ENCODE results near the gene RBM39. TPM values are rescaled to one million over a fixed set of nuclear protein-coding genes. Genes with fewer than 3 reads are reported as not detected.
A peak's percentile ranks its signal among the peaks of the same experiment; 100 is the strongest.
"Not testable (repeated sequence)": the region's sequence is repeated elsewhere in the genome, so short reads cannot be mapped to it uniquely, and the experiment has no call there.

Gene RBM39
- polyA plus RNA-seq, 3 donors = 89.5 to 209 (median 98.0) TPM

DNA sequence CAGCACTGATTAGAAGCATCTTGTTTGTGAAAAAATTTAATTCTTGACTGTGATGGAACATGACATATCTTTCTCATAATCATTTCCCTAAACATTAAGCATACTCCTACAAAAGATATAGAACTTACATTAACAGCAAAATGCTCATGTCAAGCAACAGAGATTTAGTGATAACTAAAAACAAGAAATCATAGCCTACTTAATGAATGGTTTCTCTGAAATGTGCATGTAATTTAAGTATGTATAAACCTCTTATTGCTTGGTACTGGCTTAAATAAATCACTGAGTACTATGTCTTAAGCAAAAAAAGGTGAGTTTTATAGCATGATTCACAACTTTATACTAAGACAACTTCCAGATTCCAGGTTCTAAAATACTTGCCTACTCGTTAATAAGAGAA, 33.6 kb downstream of the RBM39 start:
- Histone ChIP-seq H3K9ac (ENCODE audit: insufficient read depth, low read length, poor library complexity, severe bottlenecking) (no peak overlapping the region), H2AFZ (ENCODE audit: insufficient read depth, low read depth, low read length, poor library complexity, severe bottlenecking) (no peak overlapping the region), H3K36me3 (replicated peaks in 1 of 2; ENCODE audit: control insufficient read depth in 1 of 2, insufficient read depth in 2 of 2, low read length in 2 of 2) (peaks cover 98 to 100% of the 10 kb centered on the region in 2 donors), H3K4me3 (replicated peaks in 1 of 3; ENCODE audit: low read depth in 2 of 3, low read length in 3 of 3) (no peak overlapping the region), H3K4me1 (ENCODE audit: control insufficient read depth in 1 of 2, insufficient read depth in 2 of 2, low read length in 2 of 2) (no peaks in the 10 kb centered on the region), H3K4me2 (replicated peaks; ENCODE audit: extremely low read depth, low read length, poor library complexity, severe bottlenecking) (no peak overlapping the region), H4K20me1 (ENCODE audit: insufficient read depth, low read length) (peaks cover 100% of the 10 kb centered on the region), H3K9me3 (replicated peaks in 1 of 2; ENCODE audit: control insufficient read depth in 1 of 2, insufficient read depth in 1 of 2, low read length in 2 of 2) (no peaks in the 10 kb centered on the region), H3K79me2 (ENCODE audit: insufficient read depth, low read length) (peaks cover 85% of the 10 kb centered on the region), H3K27ac (ENCODE audit: low read depth in 1 of 2, low read length in 2 of 2) (no peak overlapping the region), H3K27me3 (ENCODE audit: control insufficient read depth in 2 of 2, insufficient read depth in 2 of 2, low read length in 2 of 2) (no peaks in the 10 kb centered on the region)
- H3K27ac Mint-ChIP-seq = no peak overlapping the region
- peaks cover 79 to 91% of the 10 kb centered on the region in 2 donors for H3K36me3 Mint-ChIP-seq
- H3K4me1 Mint-ChIP-seq = no peaks in the 10 kb centered on the region
- H3K27me3 Mint-ChIP-seq (ENCODE audit: low read depth in 3 of 3) = peaks cover 0 to 2% (median 0%) of the 10 kb centered on the region in 3 donors
- intact Hi-C loops (cut with micrococcal nuclease) = no loop called here
- TF ChIP-seq CTCF (IDR thresholded peaks at IDR 0.05) = no peak
- no peaks in the 10 kb centered on the region for H3K9me3 Mint-ChIP-seq
- H3K4me3 Mint-ChIP-seq = no peak overlapping the region
- no CpG with 5 or more reads among the region's 1 CpG for WGBS (ENCODE audit: insufficient coverage)
- DNase-seq = no peak

DNA sequence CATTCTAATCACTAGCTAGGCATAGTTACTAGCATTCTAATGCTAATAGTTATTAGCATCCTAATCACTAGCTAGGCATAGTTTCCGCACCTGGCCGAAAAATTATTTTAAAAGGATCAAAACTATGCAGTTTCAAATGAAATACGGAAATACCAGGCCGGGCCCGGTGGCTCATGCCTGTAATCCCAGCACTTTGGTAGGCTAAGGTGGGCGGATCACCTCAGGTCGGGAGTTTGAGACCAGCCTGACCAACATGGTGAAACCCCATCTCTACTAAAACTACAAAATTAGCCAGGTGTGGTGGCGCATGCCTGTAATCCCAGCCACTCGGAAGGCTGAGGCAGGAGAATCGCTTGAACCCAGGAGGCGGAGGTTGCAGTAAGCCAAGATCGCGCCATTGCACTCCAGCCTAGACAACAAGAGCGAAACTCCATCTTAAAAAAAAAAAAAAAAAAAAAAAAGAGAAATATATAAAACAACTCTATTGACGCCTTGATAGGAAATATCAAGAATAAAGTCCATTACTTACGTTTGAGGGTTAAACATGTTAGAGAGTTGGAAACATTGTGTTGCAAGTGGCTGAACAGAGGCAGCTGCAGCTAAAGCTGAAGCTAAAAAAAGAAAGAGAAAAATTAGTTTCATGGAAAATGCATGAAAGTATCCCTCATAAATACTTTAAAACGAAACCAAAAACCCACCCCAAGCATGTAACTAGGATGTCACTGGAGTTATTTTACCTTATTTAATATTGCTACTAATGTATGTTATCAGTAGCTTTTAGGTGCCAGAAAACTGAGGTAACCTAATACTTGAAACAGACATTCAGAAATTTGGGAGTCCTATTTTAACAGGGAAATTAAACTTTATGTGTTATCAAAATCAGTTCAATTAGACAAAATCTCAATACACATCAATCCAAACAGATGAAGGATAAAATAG, 35.2 kb downstream of the RBM39 start:
- H3K9me3 ChIP-seq (replicated peaks in 1 of 2; ENCODE audit: control insufficient read depth in 1 of 2, insufficient read depth in 1 of 2, low read length in 2 of 2); H3K27ac ChIP-seq (ENCODE audit: low read depth in 1 of 2, low read length in 2 of 2); H3K27me3 Mint-ChIP-seq (ENCODE audit: low read depth in 3 of 3); DNase-seq; H3K4me1 Mint-ChIP-seq; H3K4me3 ChIP-seq (replicated peaks in 1 of 3; ENCODE audit: low read depth in 2 of 3, low read length in 3 of 3); H3K4me2 ChIP-seq (replicated peaks; ENCODE audit: extremely low read depth, low read length, poor library complexity, severe bottlenecking); H3K27me3 ChIP-seq (ENCODE audit: control insufficient read depth in 2 of 2, insufficient read depth in 2 of 2, low read length in 2 of 2); H3K4me1 ChIP-seq (ENCODE audit: control insufficient read depth in 1 of 2, insufficient read depth in 2 of 2, low read length in 2 of 2); H3K4me3 Mint-ChIP-seq; intact Hi-C loops (cut with micrococcal nuclease); H2AFZ ChIP-seq (ENCODE audit: insufficient read depth, low read depth, low read length, poor library complexity, severe bottlenecking); H3K9me3 Mint-ChIP-seq; H3K9ac ChIP-seq (ENCODE audit: insufficient read depth, low read length, poor library complexity, severe bottlenecking); H3K27ac Mint-ChIP-seq: not testable (repeated sequence)
- peaks cover 82 to 90% of the 10 kb centered on the region in 2 donors for H3K36me3 Mint-ChIP-seq
- WGBS (ENCODE audit: insufficient coverage) = 93% methylated on average over 5 of the region's 17 CpGs
- peaks cover 95 to 100% of the 10 kb centered on the region in 2 donors for H3K36me3 ChIP-seq (replicated peaks in 1 of 2; ENCODE audit: control insufficient read depth in 1 of 2, insufficient read depth in 2 of 2, low read length in 2 of 2)
- H3K79me2 ChIP-seq (ENCODE audit: insufficient read depth, low read length) = peaks cover 69% of the 10 kb centered on the region
- peaks cover 100% of the 10 kb centered on the region for H4K20me1 ChIP-seq (ENCODE audit: insufficient read depth, low read length)

- DNase-seq; H3K4me1 ChIP-seq (ENCODE audit: control insufficient read depth in 1 of 2, insufficient read depth in 2 of 2, low read length in 2 of 2); intact Hi-C loops (cut with micrococcal nuclease); H2AFZ ChIP-seq (ENCODE audit: insufficient read depth, low read depth, low read length, poor library complexity, severe bottlenecking); H3K27me3 ChIP-seq (ENCODE audit: control insufficient read depth in 2 of 2, insufficient read depth in 2 of 2, low read length in 2 of 2); H3K27ac ChIP-seq (ENCODE audit: low read depth in 1 of 2, low read length in 2 of 2); H3K4me3 Mint-ChIP-seq; H3K9ac ChIP-seq (ENCODE audit: insufficient read depth, low read length, poor library complexity, severe bottlenecking); H3K9me3 ChIP-seq (replicated peaks in 1 of 2; ENCODE audit: control insufficient read depth in 1 of 2, insufficient read depth in 1 of 2, low read length in 2 of 2); H3K4me1 Mint-ChIP-seq; H3K4me3 ChIP-seq (replicated peaks in 1 of 3; ENCODE audit: low read depth in 2 of 3, low read length in 3 of 3); H3K4me2 ChIP-seq (replicated peaks; ENCODE audit: extremely low read depth, low read length, poor library complexity, severe bottlenecking); H3K9me3 Mint-ChIP-seq; H3K27me3 Mint-ChIP-seq (ENCODE audit: low read depth in 3 of 3): not testable (repeated sequence)
- H3K36me3 Mint-ChIP-seq = peaks cover 74 to 82% of the 10 kb centered on the region in 2 donors
- 72% methylated on average over 2 of the region's 11 CpGs for WGBS (ENCODE audit: insufficient coverage)
- H4K20me1 ChIP-seq (ENCODE audit: insufficient read depth, low read length) = peaks cover 97% of the 10 kb centered on the region
- H3K27ac Mint-ChIP-seq = peak overlapping the region in 1 of 7 donors; percentile 9
- H3K36me3 ChIP-seq (replicated peaks in 1 of 2; ENCODE audit: control insufficient read depth in 1 of 2, insufficient read depth in 2 of 2, low read length in 2 of 2) = peaks cover 86 to 94% of the 10 kb centered on the region in 2 donors
- peaks cover 59% of the 10 kb centered on the region for H3K79me2 ChIP-seq (ENCODE audit: insufficient read depth, low read length)
Observed at GRCh38 chr20:35705894-35706293, 36.2 kb downstream of the RBM39 start.

Measured in CD14-positive monocyte (primary cell).